Activated CD4-positive, alpha-beta T cell treated with anti-CD3 and anti-CD28 coated beads, Interleukin-2, amount 50 U/mL, for 4 hours (primary cell): Measurements from ENCODE around the gene XPC.

Experiments
- DNase-seq, 2 experiments: peaks; one replicate each; pipeline ENCODE4 v3.0.0-alpha.2; 2020

Gene XPC

DNA sequence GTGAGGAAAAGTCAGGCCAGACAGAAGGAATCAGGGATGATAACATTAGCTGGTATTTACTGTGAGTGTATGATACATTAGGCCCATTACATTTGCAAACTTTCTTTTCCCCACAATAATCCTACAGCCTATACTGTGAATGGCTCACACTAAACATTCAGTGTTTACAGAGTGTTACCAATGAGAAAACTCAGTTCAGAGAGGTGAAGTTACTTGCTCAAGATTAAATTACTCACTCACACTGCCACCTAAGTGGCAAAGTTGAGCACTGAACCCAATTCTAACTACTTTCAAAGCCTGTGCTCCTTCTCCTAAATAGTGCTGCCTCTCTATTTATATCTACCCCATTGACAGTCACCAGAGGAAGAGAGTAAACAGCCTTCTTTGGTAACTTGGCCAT lies 8.5 kb downstream of the XPC start:
- no peak for DNase-seq

DNA sequence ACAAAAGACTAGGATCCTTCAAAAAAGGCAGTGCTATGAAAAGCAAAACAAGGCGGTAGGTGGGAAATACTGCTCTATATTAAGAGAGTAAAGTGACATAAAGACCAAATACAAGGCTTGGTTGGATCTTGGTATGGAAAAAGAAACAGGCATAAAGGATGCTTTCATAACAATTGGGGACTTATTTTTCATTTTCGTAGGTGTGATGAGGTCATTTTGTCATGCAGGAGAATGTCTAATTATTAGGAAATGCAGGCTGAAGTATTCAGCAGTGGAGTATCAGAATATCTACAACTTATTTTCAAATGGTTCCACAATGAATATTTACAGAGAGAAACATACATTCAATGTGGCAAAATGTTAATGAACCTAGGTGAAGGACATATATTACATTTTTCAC lies 9.0 kb downstream of the XPC start:
- DNase-seq, result no peak

DNA sequence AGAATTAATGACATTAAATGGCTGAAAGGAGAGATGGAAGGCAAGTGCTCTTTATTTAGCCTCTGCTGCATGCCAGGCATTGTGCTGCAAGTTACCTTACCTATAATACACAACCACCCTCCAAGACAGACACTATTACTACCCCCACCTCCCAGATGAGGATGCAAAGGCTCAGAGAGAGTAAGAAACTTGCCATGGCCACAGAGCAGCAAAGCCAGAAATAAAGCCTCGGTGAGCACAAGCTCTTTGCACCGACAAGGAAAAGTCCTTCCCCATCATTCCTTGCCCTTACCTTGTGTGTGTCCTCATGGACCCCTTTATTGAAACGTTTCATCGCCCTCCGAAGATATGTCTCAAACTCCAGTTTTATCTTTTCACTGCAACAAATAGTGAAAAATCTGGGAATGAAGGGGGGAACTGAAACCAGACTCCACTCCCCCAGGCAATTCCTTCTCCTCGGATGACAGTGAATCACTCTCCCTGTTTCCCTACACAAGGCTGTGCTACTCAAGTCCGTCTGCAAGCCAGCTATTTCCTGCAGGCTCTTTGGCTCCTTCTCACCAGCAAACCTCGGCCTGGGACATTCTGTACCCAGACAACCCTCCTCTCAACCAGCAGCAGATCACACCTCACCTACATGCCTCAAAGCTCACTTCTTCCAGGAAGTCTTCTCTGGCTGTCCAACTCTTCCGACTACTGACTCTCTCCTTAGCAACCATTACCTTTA lies 11.4 kb downstream of the XPC start:
- no peak for DNase-seq

DNA sequence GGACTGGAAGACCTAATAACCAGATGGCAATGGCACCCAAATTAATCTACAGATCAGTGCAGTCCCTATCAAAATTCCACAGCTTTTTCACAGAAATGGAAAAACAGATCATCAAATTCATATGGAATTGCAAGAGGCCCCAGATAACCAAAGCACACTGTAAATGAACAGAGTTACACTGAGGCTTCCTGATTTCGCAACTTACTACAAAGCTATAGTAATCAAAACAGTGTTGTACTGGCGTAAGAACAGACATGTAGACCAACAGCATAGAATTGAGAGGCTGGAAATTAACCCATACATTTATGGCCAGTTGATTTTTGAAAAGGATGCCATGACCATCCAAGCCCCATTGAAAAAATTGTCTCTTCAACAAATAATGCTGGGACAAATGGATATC lies 16.2 kb downstream of the XPC start:
- DNase-seq, result no peak

DNA sequence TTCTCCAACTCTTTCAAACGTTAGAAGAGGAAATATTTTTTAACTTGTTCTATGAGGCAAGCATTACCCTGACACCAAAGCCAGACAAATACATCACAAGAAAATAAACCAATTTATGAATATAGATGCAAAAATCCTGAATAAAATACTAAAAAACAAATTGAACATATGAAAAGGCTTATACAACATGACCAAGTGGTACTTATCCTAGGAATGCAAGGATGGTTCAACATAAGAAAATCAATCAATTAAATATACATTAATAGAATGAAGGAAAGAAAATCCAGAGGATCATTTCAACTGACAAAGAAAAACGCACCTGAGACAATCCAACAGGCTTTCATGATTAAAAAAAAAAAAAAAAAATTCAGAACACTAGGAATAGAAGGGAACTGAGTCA lies 17.1 kb downstream of the XPC start:
- DNase-seq, result no peak

DNA sequence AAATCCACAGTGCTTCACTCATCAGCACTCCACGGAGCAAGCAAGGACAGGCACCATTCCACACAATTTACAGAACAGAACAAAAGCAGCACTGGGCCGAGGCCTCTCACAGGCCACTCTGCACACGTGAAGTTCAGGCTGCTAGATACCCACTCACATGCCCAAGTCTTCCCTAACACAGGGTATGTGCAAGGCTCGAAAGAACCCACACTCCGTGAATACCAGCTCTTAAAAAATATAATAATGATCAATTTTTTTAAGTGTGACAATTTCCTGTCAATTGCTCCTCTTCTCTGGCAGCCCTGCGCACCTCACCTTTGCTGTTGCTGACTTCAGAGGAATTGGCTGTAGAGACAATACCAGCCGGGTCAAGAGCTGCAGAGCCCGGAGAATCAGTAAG lies 19.0 kb downstream of the XPC start:
- DNase-seq, result no peak

DNA sequence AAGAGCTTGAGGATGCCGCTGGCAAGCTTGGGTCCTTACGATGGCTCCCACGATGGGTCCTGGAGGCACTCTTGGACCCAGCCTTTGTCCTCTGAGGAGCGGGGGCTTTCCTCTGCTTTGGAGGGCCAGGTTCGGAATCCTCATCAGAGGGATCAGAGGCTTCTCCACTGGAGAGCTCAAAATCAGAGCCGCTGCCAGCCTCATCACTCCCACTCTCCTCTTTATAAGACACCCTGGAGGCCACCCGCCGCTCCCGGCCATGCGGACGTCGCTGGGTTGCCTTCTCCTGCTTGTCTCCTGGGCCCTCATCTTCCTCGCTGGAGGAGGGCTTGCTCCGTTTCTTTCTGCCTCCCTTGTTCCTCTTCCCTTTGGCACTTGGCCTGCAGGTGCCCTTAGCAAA lies 20.0 kb downstream of the XPC start:
- no peak for DNase-seq

DNA sequence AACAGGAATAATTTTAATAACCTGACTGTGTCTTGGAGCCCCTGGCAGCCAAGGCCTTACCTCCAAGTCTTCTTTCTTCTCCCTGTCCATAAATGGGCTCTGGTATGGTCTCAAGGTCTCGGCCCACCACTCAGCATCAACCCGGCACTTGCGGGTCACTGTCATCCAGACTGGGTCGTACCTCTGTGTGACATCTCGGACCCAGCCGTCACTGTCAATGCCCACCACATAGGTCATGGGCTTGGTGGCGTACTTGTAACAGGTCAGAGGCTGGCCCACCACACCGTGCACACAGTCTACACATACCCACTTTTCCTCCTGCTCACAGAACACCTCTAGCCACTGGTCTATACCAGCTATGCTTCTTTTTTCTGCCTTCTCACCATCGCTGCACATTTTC lies 20.4 kb downstream of the XPC start:
- no peak for DNase-seq

DNA sequence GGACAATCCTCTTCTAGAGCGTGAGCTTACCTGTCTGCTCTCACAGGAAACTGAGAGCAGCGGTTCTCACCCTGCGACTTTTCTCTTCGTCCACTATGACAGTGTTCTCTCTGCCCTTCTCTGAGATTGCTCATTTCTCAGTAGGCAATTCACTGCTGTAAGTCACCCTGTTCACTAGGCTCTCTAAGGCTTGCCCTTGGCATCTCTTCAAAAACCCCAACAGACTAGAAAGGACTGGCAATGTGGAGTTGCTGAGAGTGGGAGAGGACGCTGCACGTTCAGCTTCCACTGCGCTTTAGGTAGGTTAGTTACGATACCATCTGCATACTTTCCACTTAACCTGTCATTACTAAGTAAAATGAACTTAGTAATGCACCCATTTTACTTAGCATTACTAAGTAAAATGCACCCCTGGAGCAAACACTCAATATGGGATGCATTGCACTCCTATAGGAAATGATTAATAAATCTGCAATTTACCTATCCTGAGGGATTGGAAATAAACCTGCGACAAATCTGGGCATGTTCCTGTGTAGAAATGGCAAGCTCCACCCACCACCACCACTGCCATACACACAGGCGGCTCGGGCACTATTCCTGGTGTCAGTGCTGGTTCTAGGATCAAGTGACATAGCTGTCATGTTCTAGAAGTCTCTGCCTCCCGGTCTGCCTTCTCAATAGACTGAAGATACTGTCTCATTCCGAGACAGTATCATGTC lies 21.4 kb downstream of the XPC start:
- no peak for DNase-seq

DNA sequence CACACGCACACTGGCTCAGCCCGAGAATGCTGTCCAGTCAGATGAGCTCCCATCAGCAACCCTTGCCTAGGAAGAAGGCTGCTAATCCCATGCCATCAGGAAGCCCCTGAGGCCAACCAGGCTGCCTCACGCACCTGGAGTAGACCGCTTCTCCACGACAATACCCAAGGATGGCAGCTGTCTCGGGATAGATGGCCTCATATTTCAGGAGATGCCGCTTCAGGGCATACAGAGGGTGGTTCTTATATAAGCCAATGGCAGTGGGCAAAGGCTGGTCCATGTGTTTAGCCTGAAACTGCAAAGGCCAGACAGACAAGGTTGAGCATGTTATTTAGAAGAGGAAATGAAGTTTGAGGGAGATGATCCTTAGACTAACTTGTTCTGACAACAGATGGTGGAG lies 22.2 kb downstream of the XPC start:
- no peak for DNase-seq

DNA sequence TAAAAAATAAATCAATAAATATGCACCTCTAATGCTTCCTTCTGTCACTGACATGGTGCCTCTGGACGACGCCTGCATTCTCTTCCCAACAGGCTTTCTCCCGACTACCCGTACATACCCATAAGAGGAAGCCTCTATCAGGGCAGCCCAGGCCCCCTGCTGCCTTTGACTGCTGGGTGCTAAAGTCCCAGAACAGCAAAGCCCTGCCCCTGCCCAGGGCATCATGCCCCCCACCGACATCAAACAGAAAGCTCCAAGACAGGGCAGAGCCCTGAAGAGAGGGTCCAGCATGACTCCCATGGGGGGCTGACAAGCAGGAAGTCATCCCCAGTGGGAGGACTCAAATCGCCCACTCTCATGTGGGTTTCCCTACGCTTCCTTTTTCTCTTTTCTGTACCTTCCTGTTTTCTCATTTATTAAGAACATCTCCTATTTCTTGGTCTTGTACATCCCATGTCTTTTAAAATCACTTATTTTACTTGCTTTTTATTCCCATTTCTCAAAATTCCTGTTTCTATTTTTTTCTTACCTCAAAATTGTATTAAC lies 23.4 kb downstream of the XPC start:
- DNase-seq, result no peak

DNA sequence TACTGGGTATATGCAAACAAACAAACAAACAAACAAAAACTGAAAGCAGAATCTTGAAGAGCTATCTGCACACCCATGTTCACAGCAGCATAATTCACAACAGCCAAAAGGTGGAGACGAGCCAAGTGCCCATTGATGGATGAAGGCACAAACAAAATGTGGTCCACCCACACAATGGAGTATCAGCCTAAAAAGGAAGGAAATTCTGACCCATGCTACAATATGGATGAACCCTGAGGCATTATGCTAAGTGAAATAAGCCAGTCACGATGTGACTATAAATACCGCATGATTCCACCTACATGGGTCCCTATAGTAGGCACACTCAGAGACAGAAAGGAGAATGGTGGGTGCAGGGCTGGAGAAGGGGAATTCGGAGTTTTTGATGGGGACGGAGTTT lies 24.1 kb downstream of the XPC start:
- DNase-seq, result no peak

DNA sequence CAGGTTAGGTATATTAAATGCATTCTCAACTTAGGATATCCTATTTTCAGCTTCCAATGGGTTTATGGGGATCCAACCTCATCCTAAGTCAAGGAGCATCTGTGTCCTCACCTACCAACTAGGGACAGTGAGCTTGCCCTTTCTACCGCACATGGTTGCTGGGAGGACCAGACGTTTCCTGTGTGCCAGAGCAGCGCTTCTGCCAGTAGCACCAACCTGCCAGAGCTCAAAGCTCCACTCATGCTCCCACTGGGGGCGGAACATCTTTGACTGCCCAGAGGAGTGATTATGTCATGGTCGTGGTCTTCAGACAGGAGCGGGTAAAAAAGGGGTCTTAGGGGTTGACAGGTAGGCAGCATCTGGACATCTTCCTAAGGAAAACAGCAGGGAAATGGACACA lies 24.7 kb downstream of the XPC start:
- DNase-seq, result no peak

DNA sequence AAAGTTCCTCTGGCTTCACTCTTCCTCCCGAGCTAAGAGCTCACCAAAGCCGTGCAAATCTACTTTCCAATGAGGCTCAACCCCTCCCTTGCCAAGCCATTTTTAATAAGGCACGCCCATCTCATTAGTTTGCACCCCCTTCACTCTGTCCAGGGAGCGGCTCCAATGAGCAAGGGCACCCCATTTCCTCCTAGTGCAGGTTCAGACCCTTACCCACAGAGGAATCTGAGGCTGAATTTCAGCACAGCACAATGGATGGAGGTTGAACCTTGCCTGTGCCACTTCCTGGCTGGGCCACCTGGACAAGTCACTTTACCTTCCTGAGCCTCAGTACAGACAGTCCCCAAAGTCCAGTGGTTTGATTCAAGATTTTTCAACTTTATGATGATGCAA lies 25.4 kb downstream of the XPC start:
- no peak for DNase-seq

DNA sequence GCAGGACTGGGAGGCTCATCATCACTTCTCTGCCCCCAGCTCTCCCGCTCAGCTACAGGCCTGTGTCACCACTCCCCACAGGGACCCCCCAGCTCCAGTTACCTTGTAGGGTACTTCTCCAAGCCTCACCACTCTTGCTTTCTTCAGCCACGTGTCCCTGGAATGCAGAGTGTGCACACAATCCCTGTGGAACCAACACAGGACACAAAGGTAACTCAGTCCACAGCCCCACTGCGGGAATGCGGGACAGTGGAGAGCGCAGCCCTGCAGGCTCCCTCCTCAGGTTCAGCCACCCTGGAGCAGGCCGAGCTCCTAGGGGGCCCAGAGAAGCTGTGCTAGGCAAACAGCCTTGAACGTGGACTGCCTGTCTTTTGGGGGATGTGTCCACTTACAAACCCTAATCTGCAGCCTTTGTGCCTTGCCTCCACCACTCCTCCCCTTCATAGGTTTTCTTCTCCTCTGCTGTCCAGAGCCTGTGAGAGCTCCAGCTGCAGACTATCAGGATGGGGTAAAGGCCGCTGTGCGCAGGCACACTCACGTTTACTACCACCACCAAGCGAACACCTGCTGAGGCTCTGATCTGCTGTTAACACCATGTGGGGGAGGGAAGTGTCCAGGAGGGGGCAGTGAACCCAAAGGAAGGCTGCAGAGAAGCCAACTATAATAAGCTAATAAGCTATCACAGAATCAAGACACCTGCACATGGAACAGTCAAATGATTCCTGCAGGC lies 26.0 kb downstream of the XPC start:
- DNase-seq, result no peak

DNA sequence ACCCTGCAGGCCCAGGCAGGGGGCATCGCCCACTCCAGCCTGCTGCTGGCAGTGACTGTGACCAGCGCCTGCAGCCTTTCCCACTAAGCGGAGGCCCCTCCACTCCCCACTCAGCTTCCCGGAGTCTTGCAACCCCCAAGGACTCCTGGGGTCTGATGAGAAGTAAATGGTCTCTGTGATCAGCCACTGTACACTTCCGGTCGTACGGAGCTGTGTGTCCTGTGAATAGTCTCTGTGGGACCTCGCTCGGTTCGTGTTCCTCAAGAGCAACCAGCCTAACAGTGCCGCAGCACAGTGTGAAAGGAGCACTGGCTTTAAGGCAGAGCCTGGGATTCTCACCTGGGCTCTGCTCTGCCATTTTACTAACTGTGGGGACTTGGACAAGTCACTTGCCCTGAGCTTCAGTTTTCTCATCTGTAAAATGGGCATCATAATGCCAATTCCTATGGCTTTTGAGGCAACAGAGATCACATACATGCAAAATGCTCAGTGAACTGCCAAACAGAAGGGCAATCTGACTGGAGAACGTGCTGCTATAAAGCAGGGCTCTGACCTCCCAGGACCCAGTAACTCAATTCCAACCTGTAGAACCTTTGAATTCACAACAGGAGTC lies 26.8 kb downstream of the XPC start:
- no peak for DNase-seq

DNA sequence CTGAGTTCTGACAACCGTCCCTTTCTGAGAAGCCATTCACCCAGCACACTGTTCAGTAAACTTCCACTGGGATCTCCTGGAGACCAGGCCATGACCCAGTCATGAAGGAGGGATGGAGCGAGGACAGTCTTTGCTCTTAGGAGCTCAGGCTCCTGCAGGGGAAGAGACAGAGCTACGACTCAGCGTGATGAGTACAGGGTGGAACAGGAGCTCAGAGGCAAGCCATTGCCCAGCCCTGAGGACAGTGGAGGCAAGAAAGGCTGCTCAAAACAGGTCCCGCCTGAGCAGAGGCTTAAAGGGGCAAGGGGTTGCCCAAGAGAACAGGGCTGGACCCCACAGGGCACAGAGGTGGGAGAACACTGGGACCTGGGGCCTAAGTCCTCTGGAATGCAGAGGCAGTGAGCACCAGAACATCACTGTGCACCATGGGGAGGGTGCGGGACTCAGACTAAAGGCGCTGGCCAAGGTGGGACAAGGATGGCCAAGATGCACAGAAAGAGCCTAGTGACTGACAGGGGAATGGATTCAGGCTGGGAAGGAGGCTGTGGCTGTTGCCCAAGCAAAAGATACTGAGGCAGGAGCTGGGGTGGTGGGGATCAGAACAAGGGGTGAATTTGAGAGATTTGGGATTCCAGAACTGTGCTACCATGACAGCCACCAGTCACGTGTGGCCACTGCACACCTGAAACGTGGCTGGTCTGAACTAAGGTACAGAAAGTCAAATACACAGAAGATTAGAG lies 27.7 kb downstream of the XPC start:
- no peak for DNase-seq

DNA sequence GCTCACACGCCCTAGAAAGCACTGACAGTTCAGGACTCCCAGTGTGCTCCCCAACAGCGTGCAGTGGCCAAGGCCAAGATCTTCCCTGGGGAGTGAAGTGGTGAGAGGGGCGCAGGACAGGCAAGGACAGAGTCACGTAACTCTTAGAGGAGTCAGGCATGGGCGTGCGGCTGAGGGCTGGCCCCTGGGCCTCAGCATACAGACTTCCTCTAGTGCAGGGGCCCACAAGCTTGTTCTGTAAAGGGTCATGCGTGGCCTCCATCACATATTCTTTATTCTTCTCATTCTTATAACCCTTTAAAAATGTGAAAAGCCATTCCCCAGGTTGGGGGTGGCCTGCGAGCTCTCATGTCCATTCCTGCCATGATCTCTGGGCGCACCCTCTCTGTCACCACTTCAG lies 28.3 kb downstream of the XPC start:
- DNase-seq, result no peak

DNA sequence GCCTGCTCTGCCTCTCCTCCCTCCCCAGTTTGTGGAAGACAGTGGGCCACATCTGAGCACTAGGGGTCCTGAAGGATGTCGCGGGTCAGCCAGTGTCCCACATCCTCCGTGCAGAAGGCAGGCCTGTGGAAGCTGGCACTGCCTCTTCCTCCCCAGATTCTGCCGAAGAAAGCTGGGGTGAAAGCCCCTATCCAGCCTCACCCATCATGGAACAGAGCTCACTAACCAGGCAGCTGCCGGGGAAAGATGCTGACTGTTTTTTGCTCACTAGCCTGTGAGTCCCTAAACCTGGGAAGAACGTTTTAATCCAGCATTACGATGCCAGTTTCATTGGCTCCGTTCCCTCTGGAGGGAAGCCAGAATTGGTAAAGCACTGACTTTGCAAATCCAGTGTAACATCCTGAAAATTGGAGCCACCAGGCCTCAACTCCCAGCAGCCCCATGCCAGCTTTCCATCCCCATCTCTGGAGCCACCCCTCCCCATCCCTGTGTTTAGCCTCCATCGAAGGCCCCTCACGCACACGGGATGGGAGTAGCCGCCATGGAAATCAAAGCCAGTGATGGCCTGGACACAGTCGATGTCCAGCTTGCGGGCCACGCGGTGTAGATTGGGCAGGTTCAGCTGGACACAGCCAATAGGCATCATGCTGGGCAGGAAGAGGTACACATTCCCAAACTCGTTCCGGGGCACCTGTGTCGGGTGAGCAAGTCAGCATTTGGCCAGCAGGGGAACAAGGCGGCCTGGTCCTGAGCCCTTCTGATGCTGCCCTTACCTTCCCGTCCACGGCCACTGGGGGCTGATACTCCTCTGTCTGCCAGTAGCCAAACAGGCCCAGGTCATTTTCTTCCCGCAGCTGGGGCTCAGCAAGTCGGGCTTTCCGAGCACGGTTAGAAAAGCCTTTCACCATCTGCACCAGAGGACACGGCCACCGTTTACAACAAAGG lies 30.1 kb downstream of the XPC start:
- DNase-seq, result no peak

DNA sequence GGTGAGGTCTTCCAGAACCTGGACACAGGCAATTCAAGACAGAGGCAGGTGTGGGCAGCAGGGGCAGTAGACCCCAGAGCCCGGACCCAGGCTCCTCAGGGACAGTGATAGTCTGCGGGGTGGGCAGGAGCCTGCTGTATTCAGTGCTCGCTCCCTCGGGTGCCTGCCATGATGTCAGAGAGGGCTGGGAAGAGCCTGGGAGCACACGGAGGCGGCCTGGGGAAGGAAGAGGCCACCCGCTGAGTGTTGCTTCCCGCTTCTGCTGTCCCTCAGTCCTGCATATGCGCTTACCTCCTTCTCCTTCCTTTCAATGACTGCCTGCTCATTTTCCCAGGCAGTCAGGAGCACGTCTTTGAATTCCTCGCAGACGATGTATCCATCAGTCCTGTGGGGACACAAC lies 30.8 kb downstream of the XPC start:
- no peak for DNase-seq

DNA sequence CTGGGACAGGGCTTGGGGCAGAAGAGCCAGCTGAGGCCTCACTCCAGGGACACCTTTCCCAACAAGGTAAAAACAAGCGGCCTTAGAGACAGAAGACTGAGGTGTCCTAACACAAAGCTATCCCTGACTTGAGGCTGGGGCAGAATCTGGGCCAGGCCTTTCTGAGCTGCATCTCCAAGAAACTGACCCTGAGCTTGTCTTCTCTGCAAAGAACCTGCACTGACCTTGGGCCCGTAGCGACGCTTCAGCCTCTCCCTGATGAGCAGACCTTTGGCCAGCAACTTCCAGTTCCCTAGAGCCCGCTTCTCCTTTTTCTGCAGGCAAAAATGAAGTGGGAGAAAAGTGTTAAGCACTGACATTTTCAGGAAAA lies 31.4 kb downstream of the XPC start:
- no peak for DNase-seq
